ENCODE measurements around the gene XBP1.
"Not testable (repeated sequence)": the region's sequence is repeated elsewhere in the genome, so short reads cannot be mapped to it uniquely, and the experiment has no call there.

The XBP1 gene

GRCh38 chr22:28772633-28773460 lies 27.5 kb downstream of the XBP1 start, which contains the start of gene CCDC117:
Gene CCDC117, plus strand, starts transcription at chr22:28772695. Its CDS starts 155 bp downstream, at chr22:28772850.
- H3K9me3 ChIP-seq (ENCODE audit: control insufficient read depth, low read length) = no peaks in the 10 kb centered on the region
- WGBS, 2 experiments = 0% methylated on average over 92 of the region's 92 CpGs
- peak within 1 kb of the TSS; percentile 94 for H3K27ac ChIP-seq (ENCODE audit: insufficient read depth, low read depth, low read length, poor library complexity, severe bottlenecking)
- no peaks in the 10 kb centered on the region for H3K4me1 ChIP-seq (ENCODE audit: control insufficient read depth, insufficient read depth, low read length)
- H3K4me3 ChIP-seq (ENCODE audit: insufficient read depth, low read depth, low read length) = peak within 1 kb of the TSS; percentile 78
- no peaks in the 10 kb centered on the region for H3K27me3 ChIP-seq (ENCODE audit: control insufficient read depth, insufficient read depth, low read length, poor library complexity, severe bottlenecking)
- H3K36me3 ChIP-seq (ENCODE audit: control insufficient read depth, insufficient read depth, low read length) = peaks cover 6% of the 10 kb centered on the region

- Histone ChIP-seq H3K4me1 (ENCODE audit: control insufficient read depth, insufficient read depth, low read length) (no peaks in the 10 kb centered on the region), H3K27ac (ENCODE audit: insufficient read depth, low read depth, low read length, poor library complexity, severe bottlenecking) (no peak overlapping the region), H3K27me3 (ENCODE audit: control insufficient read depth, insufficient read depth, low read length, poor library complexity, severe bottlenecking) (no peaks in the 10 kb centered on the region), H3K4me3 (ENCODE audit: insufficient read depth, low read depth, low read length) (no peak overlapping the region), H3K36me3 (ENCODE audit: control insufficient read depth, insufficient read depth, low read length) (peaks cover 4% of the 10 kb centered on the region), H3K9me3 (ENCODE audit: control insufficient read depth, low read length) (no peaks in the 10 kb centered on the region)
- WGBS, 2 experiments = 91 to 94% methylated on average over 5 of the region's 5 CpGs
Observed at GRCh38 chr22:28771195-28771791, 29.1 kb downstream of the XBP1 start.

GRCh38 chr22:28769394-28770085 lies 30.8 kb downstream of the XBP1 start:
- 94 to 95% methylated on average over 14 of the region's 14 CpGs for WGBS, 2 experiments
- Histone ChIP-seq H3K36me3 (ENCODE audit: control insufficient read depth, insufficient read depth, low read length) (no peaks in the 10 kb centered on the region), H3K4me1 (ENCODE audit: control insufficient read depth, insufficient read depth, low read length) (no peaks in the 10 kb centered on the region), H3K27me3 (ENCODE audit: control insufficient read depth, insufficient read depth, low read length, poor library complexity, severe bottlenecking) (no peaks in the 10 kb centered on the region), H3K4me3 (ENCODE audit: insufficient read depth, low read depth, low read length) (no peak overlapping the region), H3K9me3 (ENCODE audit: control insufficient read depth, low read length) (no peaks in the 10 kb centered on the region), H3K27ac (ENCODE audit: insufficient read depth, low read depth, low read length, poor library complexity, severe bottlenecking) (no peak overlapping the region)

DNA sequence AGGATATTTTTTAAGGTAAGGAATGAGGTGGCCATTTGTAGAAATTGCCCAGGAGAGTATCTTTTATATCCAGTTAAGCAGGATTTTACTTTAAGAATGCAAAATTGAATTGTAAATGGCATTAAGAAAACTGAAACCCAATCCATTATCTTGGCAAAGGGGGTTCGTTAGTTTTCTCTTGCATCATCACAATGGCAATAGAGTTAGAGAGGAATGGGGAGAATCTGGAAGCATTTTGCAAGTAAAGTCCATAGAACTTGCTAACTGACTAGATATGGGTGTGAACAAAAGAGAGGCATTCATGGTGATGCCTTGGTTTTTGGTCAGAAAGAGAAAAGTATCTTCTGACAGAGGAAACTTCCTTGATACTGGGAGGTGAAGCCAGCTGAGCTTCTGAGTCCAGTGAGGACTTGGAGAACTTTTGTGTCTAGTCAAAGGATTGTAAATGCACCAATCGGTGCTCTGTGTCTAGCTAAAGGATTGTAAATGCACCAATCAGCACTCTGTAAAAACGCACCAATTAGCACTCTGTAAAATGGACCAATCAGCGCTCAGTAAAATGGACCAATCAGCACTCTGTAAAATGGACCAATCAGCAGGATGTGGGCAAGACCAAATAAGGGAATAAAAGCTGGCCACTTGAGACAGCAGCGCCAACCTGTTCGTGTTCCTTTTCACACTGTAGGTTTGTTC lies 31.5 kb downstream of the XBP1 start:
- no peak overlapping the region for H3K27ac ChIP-seq (ENCODE audit: insufficient read depth, low read depth, low read length, poor library complexity, severe bottlenecking)
- no peaks in the 10 kb centered on the region for H3K4me1 ChIP-seq (ENCODE audit: control insufficient read depth, insufficient read depth, low read length)
- H3K27me3 ChIP-seq (ENCODE audit: control insufficient read depth, insufficient read depth, low read length, poor library complexity, severe bottlenecking) = no peaks in the 10 kb centered on the region
- no peaks in the 10 kb centered on the region for H3K9me3 ChIP-seq (ENCODE audit: control insufficient read depth, low read length)
- H3K4me3 ChIP-seq (ENCODE audit: insufficient read depth, low read depth, low read length) = no peak overlapping the region
- 92 to 93% methylated on average over 6 of the region's 6 CpGs for WGBS, 2 experiments
- no peaks in the 10 kb centered on the region for H3K36me3 ChIP-seq (ENCODE audit: control insufficient read depth, insufficient read depth, low read length)

GRCh38 chr22:28766628-28767027 lies 33.7 kb downstream of the XBP1 start:
- Histone ChIP-seq H3K4me3 (ENCODE audit: insufficient read depth, low read depth, low read length) (no peak overlapping the region), H3K9me3 (ENCODE audit: control insufficient read depth, low read length) (no peaks in the 10 kb centered on the region), H3K27me3 (ENCODE audit: control insufficient read depth, insufficient read depth, low read length, poor library complexity, severe bottlenecking) (no peaks in the 10 kb centered on the region), H3K27ac (ENCODE audit: insufficient read depth, low read depth, low read length, poor library complexity, severe bottlenecking) (no peak overlapping the region), H3K36me3 (ENCODE audit: control insufficient read depth, insufficient read depth, low read length) (no peaks in the 10 kb centered on the region), H3K4me1 (ENCODE audit: control insufficient read depth, insufficient read depth, low read length) (no peaks in the 10 kb centered on the region)
- 97 to 99% methylated on average over 3 of the region's 3 CpGs for WGBS, 2 experiments

DNA sequence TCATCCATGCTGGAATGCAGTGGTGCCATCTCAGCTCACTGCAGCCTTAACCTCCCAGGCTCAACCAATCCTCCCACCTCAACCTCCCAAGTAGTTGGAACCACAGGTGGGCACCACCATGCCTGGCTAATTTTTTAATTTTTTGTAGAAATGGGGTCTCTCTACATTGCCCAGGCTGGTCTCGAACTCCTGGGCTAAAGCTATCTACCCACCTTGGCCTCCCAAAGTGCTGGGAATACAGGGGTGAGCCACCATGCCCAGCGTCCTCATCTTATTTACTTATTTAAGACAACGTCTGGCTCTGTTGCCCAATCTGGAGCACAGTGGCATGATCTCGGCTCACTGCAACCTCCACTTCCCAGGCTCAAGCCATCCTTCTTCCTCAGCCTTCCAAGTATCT lies 38.4 kb downstream of the XBP1 start:
- H3K36me3 ChIP-seq (ENCODE audit: control insufficient read depth, insufficient read depth, low read length); H3K4me1 ChIP-seq (ENCODE audit: control insufficient read depth, insufficient read depth, low read length); H3K4me3 ChIP-seq (ENCODE audit: insufficient read depth, low read depth, low read length); H3K9me3 ChIP-seq (ENCODE audit: control insufficient read depth, low read length); H3K27ac ChIP-seq (ENCODE audit: insufficient read depth, low read depth, low read length, poor library complexity, severe bottlenecking); H3K27me3 ChIP-seq (ENCODE audit: control insufficient read depth, insufficient read depth, low read length, poor library complexity, severe bottlenecking): not testable (repeated sequence)
- 91 to 93% methylated on average over 4 of the region's 4 CpGs for WGBS, 2 experiments

- Histone ChIP-seq H3K9me3 (ENCODE audit: control insufficient read depth, low read length) (no peaks in the 10 kb centered on the region), H3K27me3 (ENCODE audit: control insufficient read depth, insufficient read depth, low read length, poor library complexity, severe bottlenecking) (no peaks in the 10 kb centered on the region), H3K4me1 (ENCODE audit: control insufficient read depth, insufficient read depth, low read length) (peaks cover 9% of the 10 kb centered on the region), H3K36me3 (ENCODE audit: control insufficient read depth, insufficient read depth, low read length) (no peaks in the 10 kb centered on the region), H3K27ac (ENCODE audit: insufficient read depth, low read depth, low read length, poor library complexity, severe bottlenecking) (no peak overlapping the region), H3K4me3 (ENCODE audit: insufficient read depth, low read depth, low read length) (no peak overlapping the region)
- WGBS, 2 experiments = 90% methylated on average over 10 of the region's 10 CpGs
Observed at GRCh38 chr22:28761449-28761755, 39.0 kb downstream of the XBP1 start.

GRCh38 chr22:28759861-28760560 lies 40.4 kb downstream of the XBP1 start:
- H3K4me1 ChIP-seq (ENCODE audit: control insufficient read depth, insufficient read depth, low read length) = peaks cover 9% of the 10 kb centered on the region
- WGBS, 2 experiments = 6 to 16% methylated on average over 3 of the region's 3 CpGs
- H3K27me3 ChIP-seq (ENCODE audit: control insufficient read depth, insufficient read depth, low read length, poor library complexity, severe bottlenecking) = no peaks in the 10 kb centered on the region
- peak overlapping the region; percentile 55 for H3K27ac ChIP-seq (ENCODE audit: insufficient read depth, low read depth, low read length, poor library complexity, severe bottlenecking)
- H3K4me3 ChIP-seq (ENCODE audit: insufficient read depth, low read depth, low read length) = no peak overlapping the region
- H3K9me3 ChIP-seq (ENCODE audit: control insufficient read depth, low read length) = no peaks in the 10 kb centered on the region
- no peaks in the 10 kb centered on the region for H3K36me3 ChIP-seq (ENCODE audit: control insufficient read depth, insufficient read depth, low read length)

DNA sequence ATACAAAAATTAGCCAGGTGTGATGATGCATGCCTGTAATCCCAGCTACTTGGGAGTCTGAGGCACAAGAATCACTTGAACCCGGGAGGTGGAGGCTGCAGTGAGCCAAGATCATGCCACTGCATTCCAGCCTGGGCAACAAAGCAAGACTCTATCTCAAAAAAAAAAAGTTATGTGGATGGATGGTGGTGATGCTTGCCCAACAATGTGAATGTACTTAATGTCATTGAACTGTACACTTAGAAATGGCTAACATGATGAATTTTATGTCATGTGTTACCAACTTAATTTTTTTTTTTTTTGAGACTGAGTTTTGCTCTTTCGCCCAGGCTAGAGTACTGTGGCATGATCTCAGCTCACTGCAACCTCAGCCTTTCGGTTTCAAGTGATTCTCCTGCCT lies 45.9 kb downstream of the XBP1 start:
- not testable (repeated sequence) for H3K36me3 ChIP-seq (ENCODE audit: control insufficient read depth, insufficient read depth, low read length); H3K27ac ChIP-seq (ENCODE audit: insufficient read depth, low read depth, low read length, poor library complexity, severe bottlenecking); H3K4me1 ChIP-seq (ENCODE audit: control insufficient read depth, insufficient read depth, low read length); H3K9me3 ChIP-seq (ENCODE audit: control insufficient read depth, low read length); H3K4me3 ChIP-seq (ENCODE audit: insufficient read depth, low read depth, low read length); H3K27me3 ChIP-seq (ENCODE audit: control insufficient read depth, insufficient read depth, low read length, poor library complexity, severe bottlenecking)
- WGBS, 2 experiments = 94 to 95% methylated on average over 3 of the region's 3 CpGs

Data from ectodermal cell (in vitro differentiated cells).